ENCODE measurements around the gene TMEM190. TPM values are rescaled to one million over a fixed set of nuclear protein-coding genes. Genes with fewer than 3 reads are reported as not detected.

Gene TMEM190
- total and polyA plus RNA-seq, 2 of the 8 experiments (the other 6 are each of a cell fraction or from before 2014, with no cell fraction given) = 1.6 TPM; not detected in 1

DNA sequence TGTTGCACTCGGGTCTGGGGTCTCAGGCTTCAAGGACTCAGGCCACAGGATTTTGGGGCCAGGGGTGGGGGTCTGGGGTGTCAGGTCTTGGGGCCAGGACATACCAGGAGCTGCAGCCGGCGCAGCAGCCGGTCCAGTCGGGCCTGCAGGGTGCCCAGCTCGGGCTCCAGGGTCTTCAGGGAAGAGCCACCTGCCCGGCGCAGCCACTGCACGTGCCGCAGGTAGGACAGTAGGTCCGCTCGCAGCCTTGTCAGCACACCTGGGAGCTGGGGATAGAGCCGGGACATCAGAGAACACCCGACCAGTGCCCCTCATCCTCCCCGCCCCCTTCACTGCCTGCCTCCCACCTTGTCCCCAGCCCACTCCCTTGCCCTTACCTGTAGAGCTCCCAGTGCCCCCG, 8.5 kb upstream of the TMEM190 start (continued):
- TF ChIP-seq SP2 (IDR thresholded peaks at IDR 0.05; ENCODE audit: low read length) (no peak), SUZ12 (IDR thresholded peaks at IDR 0.05; ENCODE audit: low read length) (no peak), JUND (IDR thresholded peaks at IDR 0.05; ENCODE audit: low read length) (no peak)
